Measurements from ENCODE around the gene DNAJA4. TPM values are rescaled to one million over a fixed set of nuclear protein-coding genes. Genes with fewer than 3 reads are reported as not detected.

The DNAJA4 gene
- total and polyA plus RNA-seq, 10 donors: 6.0 to 51.7 (median 14.8) TPM

DNA sequence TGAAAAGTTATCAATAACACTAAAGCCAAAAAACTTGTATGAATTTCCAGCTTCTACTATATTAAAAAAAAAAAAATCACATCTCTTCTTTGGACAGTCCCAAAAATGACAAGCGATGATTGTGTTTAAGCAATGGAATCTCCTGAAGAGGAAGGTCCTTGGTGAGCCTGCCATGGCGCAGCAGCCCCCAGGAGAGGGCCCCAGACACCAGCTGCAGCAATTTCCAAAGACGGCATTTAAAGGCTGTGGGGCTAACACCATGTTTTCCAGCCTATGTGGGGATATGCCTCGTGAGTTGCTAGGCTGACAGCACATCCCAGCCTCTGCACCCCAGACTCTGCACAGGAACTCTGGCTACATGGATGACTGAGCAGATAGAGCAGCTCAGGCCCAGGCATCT, 20.4 kb downstream of the DNAJA4 start:
- H3K4me1 ChIP-seq: no peaks in the 10 kb centered on the region
- H3K27ac ChIP-seq: no peak overlapping the region
- peaks cover 0 to 100% (median 84%) of the 10 kb centered on the region in 6 donors for H3K36me3 ChIP-seq
- no peaks in the 10 kb centered on the region for H3K9me3 ChIP-seq
- TF ChIP-seq POLR2A (IDR thresholded peaks at IDR 0.05) (no peak), CTCF (IDR thresholded peaks at IDR 0.05 in 8 of 11, conservative IDR thresholded peaks at IDR 0.05 in 3 of 11) (no peak)
- H3K4me3 ChIP-seq: no peak overlapping the region
- H3K27me3 ChIP-seq (replicated peaks in 1 of 7): no peaks in the 10 kb centered on the region
- DNase-seq: no peak
- WGBS, 5 donors: 80 to 90% (median 83%) methylated on average over 4 of the region's 4 CpGs
- intact Hi-C loops (cut with DNase I; ENCODE audit: low total_unique reads): no loop called here

GRCh38 chr15:78290222-78290621, 25.9 kb downstream of the DNAJA4 start:
- Histone ChIP-seq H3K36me3 (peaks cover 0 to 100% (median 56%) of the 10 kb centered on the region in 6 donors), H3K27ac (no peak overlapping the region), H3K9me3 (no peaks in the 10 kb centered on the region), H3K4me1 (no peaks in the 10 kb centered on the region), H3K27me3 (replicated peaks in 1 of 7) (no peaks in the 10 kb centered on the region), H3K4me3 (no peak overlapping the region)
- no peak for DNase-seq
- no peak for TF ChIP-seq POLR2AphosphoS5 (IDR thresholded peaks at IDR 0.05)
- TF ChIP-seq POLR2A (IDR thresholded peaks at IDR 0.05): no peak
- TF ChIP-seq CTCF (IDR thresholded peaks at IDR 0.05 in 8 of 11, conservative IDR thresholded peaks at IDR 0.05 in 3 of 11): no peak
- intact Hi-C loops (cut with DNase I; ENCODE audit: low total_unique reads): no loop called here
- WGBS, 5 donors: 64 to 74% (median 66%) methylated on average over 3 of the region's 3 CpGs

- H3K36me3 ChIP-seq: peaks cover 0 to 97% (median 49%) of the 10 kb centered on the region in 6 donors
- 47 to 95% (median 73%) methylated on average over 2 of the region's 2 CpGs for WGBS, 5 donors
- TF ChIP-seq POLR2AphosphoS5 (IDR thresholded peaks at IDR 0.05) (no peak), CTCF (IDR thresholded peaks at IDR 0.05 in 8 of 11, conservative IDR thresholded peaks at IDR 0.05 in 3 of 11) (no peak), POLR2A (IDR thresholded peaks at IDR 0.05) (no peak)
- DNase-seq: no peak
- H3K4me3 ChIP-seq: no peak overlapping the region
- intact Hi-C loops (cut with DNase I; ENCODE audit: low total_unique reads): no loop called here
- H3K27ac ChIP-seq: no peak overlapping the region
- no peaks in the 10 kb centered on the region for H3K27me3 ChIP-seq (replicated peaks in 1 of 7)
- H3K9me3 ChIP-seq: no peaks in the 10 kb centered on the region
- no peaks in the 10 kb centered on the region for H3K4me1 ChIP-seq
Observed at GRCh38 chr15:78291052-78291451, 26.7 kb downstream of the DNAJA4 start.

DNA sequence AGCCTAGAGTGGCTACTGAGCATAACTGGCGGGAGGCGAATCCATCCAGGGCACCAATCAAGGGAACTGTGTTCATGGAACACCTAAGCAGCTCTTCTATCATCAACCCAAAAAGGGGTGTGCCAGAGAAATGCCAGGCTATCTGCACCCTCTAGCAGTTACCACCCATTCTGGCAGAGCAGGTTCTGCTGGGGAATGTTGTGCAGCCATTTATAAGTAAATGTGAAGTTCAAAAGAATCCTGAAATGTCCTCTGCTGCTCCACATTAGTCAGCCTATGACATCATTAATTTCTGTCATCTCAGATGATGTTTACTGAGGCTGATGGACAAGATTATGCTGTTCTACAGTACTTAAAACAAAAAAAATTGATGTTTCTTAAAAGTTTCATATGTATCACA, 27.3 kb downstream of the DNAJA4 start:
- no peaks in the 10 kb centered on the region for H3K27me3 ChIP-seq (replicated peaks in 1 of 7)
- H3K36me3 ChIP-seq: peaks cover 0 to 90% (median 46%) of the 10 kb centered on the region in 6 donors
- 91 to 100% (median 98%) methylated on average over 2 of the region's 2 CpGs for WGBS, 5 donors
- no peak for TF ChIP-seq CTCF (IDR thresholded peaks at IDR 0.05 in 8 of 11, conservative IDR thresholded peaks at IDR 0.05 in 3 of 11)
- no peak for TF ChIP-seq POLR2AphosphoS5 (IDR thresholded peaks at IDR 0.05)
- TF ChIP-seq POLR2A (IDR thresholded peaks at IDR 0.05): no peak
- H3K27ac ChIP-seq: no peak overlapping the region
- intact Hi-C loops (cut with DNase I; ENCODE audit: low total_unique reads): no loop called here
- no peak for DNase-seq
- H3K4me1 ChIP-seq: peaks cover 0 to 2% (median 0%) of the 10 kb centered on the region in 6 donors
- no peaks in the 10 kb centered on the region for H3K9me3 ChIP-seq
- no peak overlapping the region for H3K4me3 ChIP-seq
